ENCODE data around the gene HAL.
"Not testable (repeated sequence)": the region's sequence is repeated elsewhere in the genome, so short reads cannot be mapped to it uniquely, and the experiment has no call there.

Gene HAL

DNA sequence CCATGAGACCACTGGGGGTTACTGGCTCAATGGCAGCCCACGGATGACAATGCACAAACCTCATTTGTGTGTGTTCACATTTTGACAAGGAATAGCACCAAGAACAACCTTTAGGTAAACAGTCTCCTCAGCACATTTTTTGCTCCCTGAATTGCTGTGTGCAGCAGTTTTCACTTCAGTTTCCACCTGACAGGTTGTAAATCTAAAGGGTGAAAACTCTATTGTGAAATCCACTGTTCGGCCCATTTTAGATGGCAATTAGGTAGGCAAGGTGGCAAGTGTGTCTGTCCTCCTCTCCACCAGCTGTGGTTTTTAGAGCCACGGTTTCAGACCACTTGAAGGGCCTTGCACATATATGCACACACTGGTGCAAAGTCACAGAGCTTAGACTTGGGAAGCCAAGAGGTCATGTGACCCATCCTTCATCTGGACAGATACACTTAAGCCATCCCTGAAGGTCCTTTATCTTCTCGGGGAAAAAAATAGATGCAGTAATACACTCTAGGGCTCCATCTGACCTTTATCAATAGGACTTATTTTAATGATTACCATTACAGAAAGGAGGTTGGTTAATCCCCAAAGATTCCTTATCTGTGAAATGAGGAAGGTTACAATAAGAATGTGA is 23.2 kb downstream of the HAL start:
- no peak overlapping the region for H3K27ac ChIP-seq
- TF ChIP-seq, protein P1, sequence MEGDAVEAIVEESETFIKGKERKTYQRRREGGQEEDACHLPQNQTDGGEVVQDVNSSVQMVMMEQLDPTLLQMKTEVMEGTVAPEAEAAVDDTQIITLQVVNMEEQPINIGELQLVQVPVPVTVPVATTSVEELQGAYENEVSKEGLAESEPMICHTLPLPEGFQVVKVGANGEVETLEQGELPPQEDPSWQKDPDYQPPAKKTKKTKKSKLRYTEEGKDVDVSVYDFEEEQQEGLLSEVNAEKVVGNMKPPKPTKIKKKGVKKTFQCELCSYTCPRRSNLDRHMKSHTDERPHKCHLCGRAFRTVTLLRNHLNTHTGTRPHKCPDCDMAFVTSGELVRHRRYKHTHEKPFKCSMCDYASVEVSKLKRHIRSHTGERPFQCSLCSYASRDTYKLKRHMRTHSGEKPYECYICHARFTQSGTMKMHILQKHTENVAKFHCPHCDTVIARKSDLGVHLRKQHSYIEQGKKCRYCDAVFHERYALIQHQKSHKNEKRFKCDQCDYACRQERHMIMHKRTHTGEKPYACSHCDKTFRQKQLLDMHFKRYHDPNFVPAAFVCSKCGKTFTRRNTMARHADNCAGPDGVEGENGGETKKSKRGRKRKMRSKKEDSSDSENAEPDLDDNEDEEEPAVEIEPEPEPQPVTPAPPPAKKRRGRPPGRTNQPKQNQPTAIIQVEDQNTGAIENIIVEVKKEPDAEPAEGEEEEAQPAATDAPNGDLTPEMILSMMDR (conservative IDR thresholded peaks at IDR 0.05): no peak

DNA sequence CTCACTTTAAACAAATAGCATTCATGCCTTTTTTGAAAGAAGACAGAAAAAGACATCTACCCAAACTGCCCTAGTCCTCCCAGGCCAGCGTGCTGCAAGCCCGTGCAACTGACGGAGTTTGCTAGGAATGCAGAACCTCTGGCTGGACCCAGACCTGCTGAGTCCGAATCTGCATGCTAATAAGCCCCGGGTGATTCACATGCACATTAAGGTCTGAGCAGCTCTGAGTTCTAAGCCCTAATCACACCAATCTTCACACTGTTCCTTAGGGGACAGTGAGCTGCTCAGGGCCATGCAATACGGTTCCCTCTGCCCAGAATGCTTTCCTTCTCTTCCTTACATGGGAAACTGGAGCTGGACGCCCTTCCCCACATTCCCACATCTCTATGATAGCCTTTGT is 25.2 kb downstream of the HAL start:
- no peak overlapping the region for H3K27ac ChIP-seq
- TF ChIP-seq, protein P1 (conservative IDR thresholded peaks at IDR 0.05): no peak

DNA sequence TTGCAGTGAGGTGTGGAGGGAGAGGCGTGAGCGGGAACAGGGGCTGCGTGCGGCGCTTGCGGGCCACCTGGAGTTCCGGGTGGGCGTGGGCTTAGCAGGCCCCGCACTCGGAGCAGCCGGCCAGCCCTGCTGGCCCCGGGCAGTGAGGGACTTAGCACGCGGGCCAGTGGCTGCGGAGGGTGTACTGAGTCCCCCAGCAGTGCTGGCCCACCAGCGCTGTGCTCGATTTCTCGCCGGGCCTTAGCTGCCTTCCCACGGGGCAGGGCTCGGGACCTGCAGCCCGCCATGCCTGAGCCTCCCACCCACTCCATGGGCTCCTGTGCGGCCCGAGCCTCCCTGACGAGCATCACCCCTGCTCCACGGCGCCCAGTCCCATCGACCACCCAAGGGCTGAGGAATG is 27.0 kb downstream of the HAL start:
- not testable (repeated sequence) for H3K27ac ChIP-seq

DNA sequence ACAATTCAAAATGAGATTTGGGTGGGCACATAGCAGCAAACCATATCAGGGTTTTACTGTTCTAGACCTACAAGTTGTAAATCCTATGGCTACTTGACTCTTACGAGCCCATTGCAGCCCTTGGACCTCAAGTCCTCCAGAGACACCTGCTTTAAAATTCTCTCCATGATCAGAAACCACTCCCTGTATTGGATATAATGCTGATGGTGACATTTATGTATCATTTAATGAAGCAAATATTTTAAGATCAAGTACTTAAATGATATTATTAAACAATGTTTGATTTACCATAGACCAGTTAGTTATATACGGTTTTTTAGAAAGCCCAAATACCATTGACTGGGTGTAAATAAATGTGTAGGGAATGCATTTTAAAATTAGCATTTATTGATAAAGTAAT is 28.8 kb downstream of the HAL start:
- TF ChIP-seq, protein P1 (conservative IDR thresholded peaks at IDR 0.05): no peak
- H3K27ac ChIP-seq: no peak overlapping the region

DNA sequence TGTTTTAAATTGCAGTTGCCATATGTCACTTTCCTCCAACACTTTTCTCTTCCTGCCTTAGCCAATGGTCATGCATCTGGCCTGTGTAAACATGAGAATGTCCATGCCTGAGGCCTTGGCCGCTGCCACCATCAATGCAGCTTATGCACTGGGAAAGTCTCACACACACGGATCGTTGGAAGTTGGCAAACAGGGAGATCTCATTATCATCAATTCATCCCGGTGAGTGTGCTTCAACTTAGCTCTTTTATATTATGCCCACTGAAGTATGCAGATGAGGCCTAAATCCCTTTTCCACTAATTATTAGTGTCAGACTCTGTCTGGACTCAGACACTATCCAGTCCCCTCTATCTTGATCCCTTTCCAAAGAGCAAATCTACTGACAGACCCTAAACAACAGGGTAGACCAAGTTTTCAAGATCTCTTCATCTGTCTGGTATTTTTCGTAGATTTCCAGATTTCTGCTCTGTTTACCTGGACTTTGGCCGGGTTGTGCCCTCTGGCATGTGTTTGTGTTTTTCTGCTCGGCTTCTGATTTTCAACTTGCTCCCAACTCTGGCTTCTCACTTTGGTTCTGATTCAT is 29.8 kb downstream of the HAL start:
- no peak overlapping the region for H3K27ac ChIP-seq
- TF ChIP-seq, protein P1 (conservative IDR thresholded peaks at IDR 0.05): no peak

DNA sequence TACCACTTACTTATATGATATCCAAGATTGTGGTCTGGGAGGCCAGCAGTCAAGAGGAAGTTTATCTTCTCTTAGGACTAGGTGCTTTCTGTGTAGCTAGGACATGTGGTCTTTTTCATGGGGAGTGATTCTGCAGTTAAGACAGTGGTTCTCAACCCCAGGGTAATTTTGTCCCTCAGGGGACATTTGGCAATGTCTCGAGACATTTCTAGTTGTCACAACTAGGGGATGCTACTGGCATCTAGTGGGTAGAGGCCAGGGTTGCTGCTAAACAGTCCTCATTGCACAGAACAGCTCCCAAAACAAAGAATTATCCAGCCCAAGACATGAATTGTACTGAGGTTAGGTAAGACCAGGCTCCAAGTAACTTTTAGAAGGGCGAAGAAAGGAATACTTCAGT is 33.0 kb downstream of the HAL start:
- no peak overlapping the region for H3K27ac ChIP-seq
- TF ChIP-seq, protein P1 (conservative IDR thresholded peaks at IDR 0.05): peak; percentile 71

DNA sequence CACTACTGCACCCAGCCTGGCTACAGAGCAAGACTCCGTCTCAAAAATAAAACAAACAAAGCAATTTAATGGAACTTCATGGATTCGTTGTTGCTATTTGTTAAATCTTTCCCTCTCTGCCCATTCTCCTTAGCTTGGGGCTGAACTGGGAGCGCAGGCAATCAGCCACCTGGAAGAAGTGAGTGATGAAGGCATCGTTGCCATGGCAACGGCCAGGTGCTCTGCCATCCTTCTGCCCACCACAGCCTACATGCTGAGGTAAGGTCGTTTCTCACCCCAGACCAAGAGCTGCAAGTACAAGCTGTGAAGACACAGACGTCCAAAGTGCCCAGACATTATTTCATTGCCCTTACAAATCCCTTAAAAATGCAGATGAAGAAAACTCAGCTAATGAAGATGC is 33.9 kb downstream of the HAL start:
- TF ChIP-seq, protein P1 (conservative IDR thresholded peaks at IDR 0.05): no peak
- no peak overlapping the region for H3K27ac ChIP-seq

DNA sequence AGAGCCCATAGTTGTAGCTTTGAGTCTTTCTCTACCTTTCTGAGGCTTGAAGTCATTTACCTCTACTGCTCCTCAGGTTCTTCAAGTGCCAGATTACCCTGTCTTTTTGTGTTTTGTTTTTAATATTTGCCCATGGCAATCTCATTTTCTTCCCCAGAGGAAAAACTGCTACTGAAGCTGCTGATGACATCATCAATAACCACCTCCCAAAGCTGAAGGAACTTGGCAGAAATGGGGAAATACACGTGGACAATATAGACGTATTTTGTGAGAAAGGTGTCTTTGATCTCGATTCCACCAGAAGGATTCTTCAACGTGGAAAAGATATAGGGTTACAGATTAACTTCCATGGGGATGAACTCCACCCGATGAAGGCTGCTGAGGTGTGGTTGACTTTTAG is 35.9 kb downstream of the HAL start:
- TF ChIP-seq, protein P1 (conservative IDR thresholded peaks at IDR 0.05): no peak
- H3K27ac ChIP-seq: no peak overlapping the region
